ENCODE measurements around the gene DEPDC5.

The DEPDC5 gene

DNA sequence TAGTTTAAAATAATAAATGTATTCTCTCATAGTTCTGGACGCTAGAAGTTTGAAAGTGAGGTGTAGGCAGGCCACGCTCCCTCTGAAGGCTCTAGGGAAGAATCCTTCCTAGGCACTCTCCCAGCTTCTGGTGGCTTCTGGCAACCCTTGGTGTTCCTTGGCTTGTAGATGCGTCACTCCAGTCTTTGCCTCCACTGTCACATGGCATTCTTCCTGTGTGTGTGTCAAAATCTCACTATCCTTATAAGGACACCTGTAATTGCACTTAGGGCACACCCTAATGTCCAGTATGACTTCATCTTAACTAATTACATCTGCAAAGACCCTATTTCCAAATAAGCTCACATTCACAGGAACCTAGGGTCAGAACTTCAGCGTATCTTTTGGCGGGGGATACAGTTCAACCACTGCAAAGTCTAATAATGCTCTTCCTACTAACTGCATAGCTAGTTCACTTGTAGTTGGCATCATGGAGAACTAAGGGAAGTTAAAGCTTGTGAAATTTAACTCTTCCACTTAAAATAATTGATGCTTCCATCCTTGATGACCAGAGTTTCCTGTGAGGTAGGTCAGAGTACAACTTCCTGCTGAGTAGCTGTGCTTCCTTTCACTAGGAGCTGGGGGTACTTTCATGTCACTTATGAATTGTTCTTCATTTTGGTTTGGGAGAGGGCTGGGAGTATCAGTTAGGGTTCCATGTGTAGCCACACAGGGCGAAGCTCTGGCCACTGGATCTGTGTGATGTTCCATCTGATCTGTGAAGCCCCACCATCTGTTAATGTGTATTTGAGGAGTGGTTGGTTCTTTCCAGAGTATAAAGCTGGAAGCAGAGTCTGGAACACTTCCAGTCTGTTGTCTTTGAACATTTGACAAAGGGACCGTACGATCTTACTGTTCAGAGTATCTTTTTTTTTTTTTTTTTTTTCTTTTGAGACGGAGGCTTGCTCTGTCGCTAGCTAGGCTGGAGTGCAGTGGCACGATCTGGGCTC lies 201.0 kb downstream of the DEPDC5 start:
- no peak for DNase-seq

DNA sequence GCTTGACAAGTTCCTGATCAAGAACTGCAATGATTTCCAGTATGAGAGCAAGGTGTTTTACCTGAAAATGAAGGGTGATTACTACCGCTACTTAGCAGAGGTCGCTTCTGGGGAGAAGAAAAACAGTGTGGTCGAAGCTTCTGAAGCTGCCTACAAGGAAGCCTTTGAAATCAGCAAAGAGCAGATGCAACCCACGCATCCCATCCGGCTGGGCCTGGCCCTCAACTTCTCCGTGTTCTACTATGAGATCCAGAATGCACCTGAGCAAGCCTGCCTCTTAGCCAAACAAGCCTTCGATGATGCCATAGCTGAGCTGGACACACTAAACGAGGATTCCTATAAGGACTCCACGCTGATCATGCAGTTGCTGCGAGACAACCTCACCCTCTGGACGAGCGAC lies 202.5 kb downstream of the DEPDC5 start:
- no peak for DNase-seq
